K562 (cell line): ENCODE measurements around the gene MYO3B. TPM values are rescaled to one million over a fixed set of nuclear protein-coding genes. Genes with fewer than 3 reads are reported as not detected.

Experiments
- ATAC-seq: fragments of 200-7000 bp; cut with Tn5 transposase; 3 replicates; pipeline ENCODE4 v1.9.1; 2020; ENCODE audit warnings: moderate library complexity
- BruUV-seq: library from RNA; stranded (reverse); fragments of 400-500 nt; replicated peaks from 2 replicates; lab custom pipeline; 2021; lab: Mats Ljungman, UMichigan
- CTCF ChIA-PET: fragments of 300-600 bp; formaldehyde crosslinking; extraction: SDS; loops from one replicate; lab custom pipeline; 2021; ENCODE audit warnings: low intra/inter-chr PET ratio; lab: Yijun Ruan, JAX
- POLR2A ChIA-PET: fragments of 300-600, 350-650 bp; sonication (Branson Sonifier 250); formaldehyde crosslinking; extraction: SDS; loops from one replicate; lab custom pipeline; 2021; ENCODE audit warnings: antibody characterized with exemption, inconsistent platforms; lab: Yijun Ruan, JAX
- DNase-seq, 4 experiments: peaks; one replicate each; pipeline versions ENCODE4 v3.0.0 to v3.0.0-alpha.2; 2011 to 2018; ENCODE audit warnings: low spot score in 3 of 4, mixed read lengths in 3 of 4; ENCODE audit errors: extremely low read depth in 1 of 4
- FAIRE-seq: peaks from 2 replicates; lab custom pipeline; 2011; peaks lifted over from hg19 to GRCh38; lab: Jason Lieb, UNC
- H2AFZ ChIP-seq: 2 replicates; pipeline ENCODE4 v1.6.0; 2011; ENCODE audit warnings: low read depth, low read length, control low read depth, inconsistent platforms
- H3K27ac ChIP-seq: fragments of 200-600 bp; 3 replicates; pipeline ENCODE4 v1.8.0; 2011; ENCODE audit warnings: low read depth, mild to moderate bottlenecking, control low read depth, inconsistent platforms, low read length, moderate library complexity, mixed read lengths; ENCODE audit errors: extremely low read depth
- H3K27me3 ChIP-seq, 2 experiments: fragments of 300-600 bp in 1 of 2; 2 replicates in 1 of 2; 3 replicates in 1 of 2; pipeline versions ENCODE4 v1.6.0 to v1.8.0; 2011; ENCODE audit warnings: inconsistent platforms in 2 of 2, low read length in 2 of 2, mild to moderate bottlenecking in 1 of 2, mixed read lengths in 1 of 2, moderate library complexity in 1 of 2; ENCODE audit not compliant: control insufficient read depth in 2 of 2, insufficient read depth in 2 of 2
- H3K36me3 ChIP-seq: fragments of 300-600 bp; 3 replicates; pipeline ENCODE4 v1.8.0; 2011; ENCODE audit warnings: mild to moderate bottlenecking, low read length, inconsistent platforms; ENCODE audit not compliant: control insufficient read depth, insufficient read depth
- H3K4me1 ChIP-seq, 2 experiments: fragments of 200-600 bp in 1 of 2; replicated peaks in 1 of 2; 2 replicates in 1 of 2; 3 replicates in 1 of 2; pipeline versions ENCODE4 v1.5.1 to v1.8.0; 2011; ENCODE audit warnings: inconsistent platforms in 2 of 2, low read length in 2 of 2, mild to moderate bottlenecking in 1 of 2, mixed read lengths in 1 of 2, moderate library complexity in 1 of 2; ENCODE audit not compliant: control insufficient read depth in 2 of 2, insufficient read depth in 2 of 2
- H3K4me2 ChIP-seq: 2 replicates; pipeline ENCODE4 v1.6.1; 2011; ENCODE audit warnings: low read length, control low read depth, inconsistent platforms, mixed read lengths; ENCODE audit not compliant: insufficient read depth
- H3K4me3 ChIP-seq: fragments of 200-600 bp; sonication (generic), shearing (Covaris generic); 2 replicates; pipeline ENCODE4 v1.5.1; 2016; ENCODE audit warnings: control low read depth, inconsistent platforms
- H3K79me2 ChIP-seq: fragments of 200-600 bp; 3 replicates; pipeline ENCODE4 v1.8.0; 2011; ENCODE audit warnings: low read length, inconsistent platforms; ENCODE audit not compliant: control insufficient read depth, insufficient read depth
- H3K9ac ChIP-seq, 2 experiments: 2 replicates each; pipeline versions ENCODE4 v1.6.0 to v1.6.1; 2011; ENCODE audit warnings: low read depth in 2 of 2, low read length in 2 of 2, control low read depth in 1 of 2, inconsistent platforms in 1 of 2, mild to moderate bottlenecking in 1 of 2, mixed read lengths in 1 of 2; ENCODE audit not compliant: insufficient read depth in 1 of 2
- H3K9me1 ChIP-seq: one replicate; pipeline ENCODE4 v1.6.0; 2011; ENCODE audit warnings: inconsistent platforms, mild to moderate bottlenecking, low read length, moderate library complexity; ENCODE audit not compliant: control insufficient read depth, insufficient read depth
- H3K9me3 ChIP-seq: replicated peaks from 2 replicates; pipeline ENCODE4 v1.5.1; 2011; ENCODE audit warnings: low read depth, low read length, inconsistent platforms; ENCODE audit not compliant: control insufficient read depth, insufficient read depth
- H4K20me1 ChIP-seq: replicated peaks from 2 replicates; pipeline ENCODE4 v1.6.1; 2011; ENCODE audit warnings: low read length, inconsistent platforms, mixed read lengths; ENCODE audit not compliant: control insufficient read depth, insufficient read depth
- ATF1 ChIP-seq, 2 experiments: fragments of 450-650 bp in 1 of 2; IDR thresholded peaks; 2 replicates each; pipeline ENCODE4 v1.6.1; 2016; ENCODE audit warnings: missing compliant biosample characterization in 1 of 2, missing genetic modification characterization in 1 of 2
- GATAD2B ChIP-seq: fragments of 450-650 bp; IDR thresholded peaks from 2 replicates; pipeline ENCODE4 v1.6.1; 2017; ENCODE audit warnings: mild to moderate bottlenecking, borderline replicate concordance
- PKNOX1 ChIP-seq: fragments of 450-650 bp; IDR thresholded peaks from 2 replicates; pipeline ENCODE4 v1.6.1; 2016
- PTBP1 ChIP-seq: fragments of 200-400 bp; formaldehyde crosslinking; IDR thresholded peaks from 2 replicates; pipeline ENCODE4 v1.6.1; 2017; ENCODE audit warnings: low read depth, low read length
- WGBS: fragments of 100-300 bp; shearing (Covaris generic); methylation state at CpG from one replicate; pipeline ENCODE4 v1.1.6; 2016; ENCODE audit warnings: low coverage, mixed read lengths; ENCODE audit not compliant: insufficient coverage; ENCODE audit errors: missing lambda C conversion rate; 5-methylcytosine and 5-hydroxymethylcytosine counted together
- in situ Hi-C: fragments of 300-500 bp; cut with MboI; formaldehyde crosslinking; loops from 4 replicates; pipeline ENCODE4 v1.15.0; 2018; ENCODE audit warnings: inconsistent platforms, mixed read lengths
- intact Hi-C: fragments of 100-400 bp; cut with micrococcal nuclease; formaldehyde crosslinking; loops from 2 replicates; pipeline ENCODE4 v1.14.2; 2022
- polyA plus RNA-seq, 8 experiments: library from polyadenylated mRNA; depleted of rRNA in 4 of 8; stranded (reverse) in 5 of 8; unstranded in 3 of 8; fragments of >200 nt; fragmentation: Nextera tagmentation in 2 of 8; fragmentation: Illumina TruSeq in 1 of 8; extraction: Ambion mirVana in 2 of 8; extraction: Trizol in 1 of 8; gene quantifications; 2 replicates each; pipeline versions ENCODE4 v1.2.1 to v1.2.3, GENCODE V29; 2011 to 2014; ENCODE audit warnings: inconsistent platforms in 1 of 8, missing spikeins in 1 of 8
- total RNA-seq, 7 experiments: library from RNA; depleted of rRNA in 6 of 7; stranded (reverse); fragments of >200 nt in 6 of 7; fragmentation: Illumina TruSeq in 2 of 7; extraction: Trizol in 2 of 7; gene quantifications; 2 replicates each; pipeline versions ENCODE4 v1.2.1 to v1.2.3, GENCODE V29; 2011 to 2021; ENCODE audit warnings: low replicate concordance in 1 of 7

The MYO3B gene
- total and polyA plus RNA-seq, 9 of the 15 experiments (the other 6 are each of a cell fraction or from before 2014, with no cell fraction given) = 2.7 to 6.5 (median 3.6) TPM

GRCh38 chr2:170695521-170696410, 517.8 kb downstream of the MYO3B start:
- CTCF ChIA-PET = no interaction called here
- 20% methylated on average over 6 of the region's 6 CpGs for WGBS
- no peak for ATAC-seq

More at GRCh38 chr2:170695521-170696410, 517.8 kb downstream of the MYO3B start:
- no peaks in the 10 kb centered on the region; a peak in 2 of 5 replicates for H3K4me1 ChIP-seq
- H4K20me1 ChIP-seq = no peaks in the 10 kb centered on the region
- no peak overlapping the region for H3K27ac ChIP-seq
- FAIRE-seq (no peak), DNase-seq (no peak)
- BruUV-seq = no TSS peak
- TF ChIP-seq PTBP1 (no peak), ATF1 (CRISPR knock-in tag; IDR thresholded peaks at IDR 0.05) (no peak), ATF1 (tag; IDR thresholded peaks at IDR 0.05) (no peak), PKNOX1 (peak; percentile 50; the same call in 1 of the 2 replicates), GATAD2B (no peak)
- H3K9me1 ChIP-seq = no peaks in the 10 kb centered on the region
- no peaks in the 10 kb centered on the region for H3K79me2 ChIP-seq
- no peaks in the 10 kb centered on the region for H3K36me3 ChIP-seq
- no peak overlapping the region for H3K4me3 ChIP-seq
- no peaks in the 10 kb centered on the region for H3K27me3 ChIP-seq
- POLR2A ChIA-PET = interaction anchor here (0.5 to 1.7 kb wide), 5 partner anchors 8 to 1412 kb away, joined by 3 to 7 read pairs (median 3); no protein-coding TSS in a partner anchor
- 0 out of 2 replicates have a peak overlapping the region, but pooled peaks have one; percentile 57 for H2AFZ ChIP-seq
- in situ Hi-C loops (no loop called here), intact Hi-C loops (no loop called here)
- H3K4me2 ChIP-seq = no peak overlapping the region
- no peak overlapping the region for H3K9ac ChIP-seq
- H3K9me3 ChIP-seq = no peaks in the 10 kb centered on the region
